Progenitor cell of endocrine pancreas (in vitro differentiated cells): ENCODE results near the gene NR5A1. TPM values are rescaled to one million over a fixed set of nuclear protein-coding genes. Genes with fewer than 3 reads are reported as not detected.
A peak's percentile ranks its signal among the peaks of the same experiment; 100 is the strongest.

Experiments
- DNase-seq: peaks from one replicate; pipeline ENCODE4 v3.0.0; 2021; ENCODE audit warnings: low spot score; ENCODE audit not compliant: unreplicated experiment
- H3K27ac Mint-ChIP-seq: 2 replicates; pipeline ENCODE4 v1.8.0; 2021; ENCODE audit warnings: mild to moderate bottlenecking, moderate library complexity, mixed read lengths
- H3K27me3 Mint-ChIP-seq: 2 replicates; pipeline ENCODE4 v1.8.0; 2021; ENCODE audit warnings: mixed read lengths
- H3K36me3 Mint-ChIP-seq: 2 replicates; pipeline ENCODE4 v1.8.0; 2022; ENCODE audit warnings: mixed read lengths; ENCODE audit not compliant: insufficient read depth
- H3K4me1 Mint-ChIP-seq: 2 replicates; pipeline ENCODE4 v1.8.0; 2021; ENCODE audit warnings: low read depth, mixed read lengths
- H3K4me3 Mint-ChIP-seq: 2 replicates; pipeline ENCODE4 v1.8.0; 2021; ENCODE audit warnings: low read depth, mild to moderate bottlenecking, moderate library complexity, mixed read lengths
- H3K9me3 Mint-ChIP-seq: 2 replicates; pipeline ENCODE4 v1.8.0; 2021; ENCODE audit warnings: low read depth, mixed read lengths
- total RNA-seq: library from RNA; stranded (reverse); gene quantifications from 2 replicates; pipeline ENCODE4 v1.2.1, GENCODE V29; 2021
- TF ChIP-seq, protein P1 (sequence below): fragments of 200-600 bp; sonication (generic); IDR thresholded peaks from one replicate; pipeline ENCODE4 v1.5.0; 2021; ENCODE audit warnings: antibody characterized with exemption, mild to moderate bottlenecking; ENCODE audit not compliant: unreplicated experiment

Gene NR5A1
- total RNA-seq, 1 donor from 2014 or later, result 0.36 TPM

DNA sequence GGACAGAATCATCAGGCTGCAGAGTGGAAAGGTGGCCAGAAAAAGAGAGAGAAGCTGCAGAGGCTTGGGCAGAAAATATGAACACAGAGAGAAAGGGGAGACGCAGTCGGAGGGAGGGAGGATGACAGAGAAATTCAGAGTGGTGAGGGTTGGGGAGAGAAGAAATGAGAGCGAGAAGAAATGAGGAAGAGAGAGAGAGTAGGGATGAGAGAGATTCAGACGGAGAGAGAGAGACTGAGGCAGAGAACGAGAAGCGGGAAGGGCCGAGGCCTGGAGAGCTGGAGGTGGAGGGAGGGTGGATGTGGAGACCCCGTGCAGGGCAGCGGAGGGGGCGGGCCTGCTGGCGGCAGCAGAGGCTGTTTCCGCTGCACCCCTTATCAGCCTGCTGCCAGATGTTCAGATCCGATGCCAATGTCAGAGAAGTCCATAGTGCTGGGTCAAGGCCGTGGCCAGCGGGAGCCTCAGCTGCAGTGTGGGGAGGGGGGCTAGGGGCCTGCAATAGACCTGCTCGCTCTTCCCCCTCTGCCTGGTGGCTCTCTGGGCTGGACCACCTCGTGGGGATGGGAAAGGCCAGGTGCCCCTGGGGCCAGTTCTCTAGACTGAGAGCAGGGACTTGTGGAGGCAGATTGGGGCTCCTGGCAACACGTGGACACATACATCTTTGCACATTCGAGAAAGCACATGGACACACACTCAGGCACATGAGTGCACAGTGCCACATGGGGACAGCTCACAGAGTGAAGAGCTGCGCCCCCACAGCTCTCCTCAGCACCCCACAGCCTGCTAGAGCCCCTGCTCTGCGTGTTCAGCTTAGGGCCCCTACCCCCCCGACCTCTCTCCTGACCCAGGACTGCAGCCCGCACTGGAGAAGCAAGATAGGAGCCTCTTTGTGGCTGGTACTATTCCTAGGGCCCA is 4.9 kb upstream of the NR5A1 start:
- TF ChIP-seq, protein P1, sequence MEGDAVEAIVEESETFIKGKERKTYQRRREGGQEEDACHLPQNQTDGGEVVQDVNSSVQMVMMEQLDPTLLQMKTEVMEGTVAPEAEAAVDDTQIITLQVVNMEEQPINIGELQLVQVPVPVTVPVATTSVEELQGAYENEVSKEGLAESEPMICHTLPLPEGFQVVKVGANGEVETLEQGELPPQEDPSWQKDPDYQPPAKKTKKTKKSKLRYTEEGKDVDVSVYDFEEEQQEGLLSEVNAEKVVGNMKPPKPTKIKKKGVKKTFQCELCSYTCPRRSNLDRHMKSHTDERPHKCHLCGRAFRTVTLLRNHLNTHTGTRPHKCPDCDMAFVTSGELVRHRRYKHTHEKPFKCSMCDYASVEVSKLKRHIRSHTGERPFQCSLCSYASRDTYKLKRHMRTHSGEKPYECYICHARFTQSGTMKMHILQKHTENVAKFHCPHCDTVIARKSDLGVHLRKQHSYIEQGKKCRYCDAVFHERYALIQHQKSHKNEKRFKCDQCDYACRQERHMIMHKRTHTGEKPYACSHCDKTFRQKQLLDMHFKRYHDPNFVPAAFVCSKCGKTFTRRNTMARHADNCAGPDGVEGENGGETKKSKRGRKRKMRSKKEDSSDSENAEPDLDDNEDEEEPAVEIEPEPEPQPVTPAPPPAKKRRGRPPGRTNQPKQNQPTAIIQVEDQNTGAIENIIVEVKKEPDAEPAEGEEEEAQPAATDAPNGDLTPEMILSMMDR, result no peak
- Mint-ChIP-seq H3K27ac (peak overlapping the region; percentile 35), H3K4me1 (peaks cover 17% of the 10 kb centered on the region), H3K27me3 (peaks cover 2% of the 10 kb centered on the region), H3K36me3 (peaks cover 4% of the 10 kb centered on the region), H3K4me3 (no peak overlapping the region), H3K9me3 (no peaks in the 10 kb centered on the region)
- no peak for DNase-seq

DNA sequence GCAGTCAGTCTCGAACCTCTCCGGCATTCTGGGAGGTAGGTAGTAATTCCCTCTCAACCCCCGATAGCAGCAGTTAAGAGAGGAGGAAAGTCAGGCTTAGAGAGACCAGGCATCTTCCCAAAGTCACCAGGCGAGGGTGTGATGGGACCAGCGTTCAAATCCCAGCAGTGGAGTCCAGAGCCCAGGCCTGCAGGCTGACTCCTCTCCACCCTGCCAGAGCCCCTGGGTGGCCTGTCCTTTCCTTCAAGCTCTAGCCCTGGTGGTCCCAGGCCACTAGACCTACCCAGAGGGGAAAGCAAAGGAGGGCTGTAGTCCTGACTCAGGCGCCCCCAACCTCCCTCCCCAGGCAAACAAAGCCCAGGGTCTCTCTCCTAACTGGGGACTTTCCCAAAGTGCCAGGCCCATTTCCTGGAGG is 4.2 kb upstream of the NR5A1 start:
- Mint-ChIP-seq H3K4me3 (no peak overlapping the region), H3K27ac (no peak overlapping the region), H3K27me3 (peaks cover 7% of the 10 kb centered on the region), H3K4me1 (peaks cover 17% of the 10 kb centered on the region), H3K9me3 (no peaks in the 10 kb centered on the region), H3K36me3 (no peaks in the 10 kb centered on the region)
- TF ChIP-seq, protein P1, result no peak
- DNase-seq, result no peak

DNA sequence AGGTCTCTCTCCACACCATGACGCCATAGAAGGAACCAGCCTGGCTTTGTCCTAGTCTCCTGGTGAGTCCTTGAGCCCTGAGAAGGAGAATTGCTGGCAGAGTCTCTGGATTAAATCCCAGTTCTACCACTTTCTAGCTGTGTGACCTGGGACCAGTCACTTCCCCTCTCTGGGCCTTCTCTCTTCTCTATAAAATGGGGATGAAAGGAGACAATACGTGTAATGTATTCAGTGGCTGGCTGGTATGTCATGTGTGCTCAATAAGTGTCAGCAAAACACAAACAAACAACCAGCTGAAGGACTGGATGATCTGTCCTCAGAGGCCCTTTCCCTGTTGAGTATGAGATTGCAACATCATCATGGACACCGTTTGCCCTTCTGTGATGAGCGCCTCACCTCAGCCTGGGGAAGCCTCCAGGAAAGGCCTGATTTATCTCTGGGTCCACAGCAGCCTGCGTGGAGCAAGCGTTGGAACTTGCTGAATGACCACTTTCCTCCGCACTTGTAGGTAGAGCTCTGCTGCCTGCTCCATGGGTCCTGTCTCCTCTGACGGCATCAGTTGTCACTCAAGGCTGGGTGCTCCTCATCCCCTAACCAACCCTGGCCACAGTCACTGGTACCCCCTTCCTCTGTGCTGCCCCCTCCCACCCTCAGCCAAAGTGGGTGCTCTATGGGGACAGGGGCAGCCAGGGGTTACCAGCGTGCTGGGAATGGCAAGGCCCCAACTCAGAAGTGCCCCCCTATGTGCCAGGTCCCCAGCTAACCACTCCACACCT is 3.6 kb upstream of the NR5A1 start:
- Mint-ChIP-seq H3K27me3 (peaks cover 13% of the 10 kb centered on the region), H3K27ac (peak overlapping the region; percentile 59), H3K4me1 (peaks cover 17% of the 10 kb centered on the region), H3K9me3 (no peaks in the 10 kb centered on the region), H3K36me3 (no peaks in the 10 kb centered on the region), H3K4me3 (no peak overlapping the region)
- no peak for DNase-seq
- TF ChIP-seq, protein P1, result no peak

DNA sequence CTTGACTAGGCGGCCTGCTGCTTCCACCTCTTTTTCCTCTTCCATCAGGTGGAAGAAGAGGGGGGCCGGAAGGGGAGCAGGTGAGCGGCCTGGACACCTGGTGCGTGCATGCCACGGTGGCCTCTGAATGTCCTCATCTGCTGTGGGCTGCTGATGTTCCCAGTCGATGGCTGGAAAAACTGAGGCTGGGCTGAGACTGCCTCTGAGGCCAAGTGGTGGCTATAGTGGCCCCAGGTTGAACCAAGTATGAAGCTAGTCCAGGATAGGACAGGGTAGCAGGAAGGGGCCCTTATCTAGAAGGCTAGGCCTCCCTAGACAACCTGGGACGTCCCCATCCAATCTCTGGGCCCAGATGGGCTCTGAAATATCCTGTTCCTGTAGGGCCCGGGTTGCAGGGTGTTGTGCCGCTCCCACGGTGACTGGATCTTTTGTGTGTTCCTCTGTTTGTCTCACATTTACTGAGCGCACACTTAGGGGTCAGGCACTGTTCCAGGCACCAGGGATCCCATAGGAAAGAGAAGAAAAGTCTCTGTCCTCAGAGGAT is 753 bp upstream of the NR5A1 start:
- Mint-ChIP-seq H3K36me3 (no peaks in the 10 kb centered on the region), H3K4me3 (no peak overlapping the region), H3K27ac (no peak overlapping the region), H3K27me3 (peaks cover 28% of the 10 kb centered on the region), H3K9me3 (no peaks in the 10 kb centered on the region), H3K4me1 (peaks cover 15% of the 10 kb centered on the region)
- no peak for DNase-seq
- TF ChIP-seq, protein P1, result no peak

DNA sequence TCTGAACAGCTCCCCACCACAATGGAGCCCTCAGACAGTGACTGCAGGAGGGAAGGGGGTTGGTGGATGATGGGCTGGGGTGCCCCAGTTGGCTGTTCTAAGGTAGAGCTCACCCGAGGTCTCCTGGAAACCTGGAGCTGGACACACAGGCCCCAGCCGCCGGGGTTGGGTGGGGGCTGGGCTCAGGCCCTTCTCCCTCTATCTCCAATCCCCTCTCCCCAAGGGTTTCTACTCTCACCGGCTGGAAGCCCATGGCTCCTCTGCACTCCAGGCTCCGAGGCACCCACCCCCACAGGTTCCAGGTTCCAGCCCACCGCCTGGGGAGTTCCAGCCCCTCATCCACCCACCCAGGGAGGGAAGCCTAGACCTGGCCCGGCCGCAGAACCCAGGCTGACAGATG is 766 bp downstream of the NR5A1 start:
- Mint-ChIP-seq H3K9me3 (no peaks in the 10 kb centered on the region), H3K4me3 (no peak overlapping the region), H3K36me3 (no peaks in the 10 kb centered on the region), H3K4me1 (peaks cover 3% of the 10 kb centered on the region), H3K27me3 (peaks cover 40% of the 10 kb centered on the region), H3K27ac (no peak overlapping the region)
- DNase-seq, result no peak
- TF ChIP-seq, protein P1, result no peak
